GM12875 (cell line): ENCODE measurements around the gene STRN.

Source experiments
- H3K4me3 ChIP-seq: one replicate; pipeline ENCODE4 v1.5.1; 2011; ENCODE audit warnings: low read depth, low read length, control low read depth
- TF ChIP-seq, protein P1 (sequence below): IDR thresholded peaks from 2 replicates; pipeline ENCODE4 v1.5.1; 2011; ENCODE audit warnings: low read depth, mild to moderate bottlenecking, control low read depth, inconsistent platforms, low read length, moderate library complexity, borderline replicate concordance; ENCODE audit not compliant: insufficient read depth

Gene STRN

DNA sequence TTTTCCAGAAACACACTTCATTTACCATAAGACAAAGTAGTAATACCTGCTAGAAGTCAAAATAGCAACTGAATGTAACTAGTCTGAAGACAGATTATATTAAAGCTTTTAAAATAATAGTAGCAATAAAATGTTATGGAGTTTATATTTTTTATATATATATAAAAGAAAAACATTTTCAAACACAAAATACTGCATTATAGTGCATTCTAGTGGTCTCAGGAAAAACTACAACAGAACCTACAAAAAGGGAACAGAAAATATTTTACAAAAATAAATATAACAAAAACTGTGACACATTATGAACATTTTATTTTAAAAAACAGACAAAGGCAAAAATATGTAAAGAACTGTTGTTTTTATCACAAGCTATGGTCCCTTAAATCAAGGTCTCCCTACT is 48.0 kb downstream of the STRN start:
- H3K4me3 ChIP-seq = no peak overlapping the region
- TF ChIP-seq, protein P1, sequence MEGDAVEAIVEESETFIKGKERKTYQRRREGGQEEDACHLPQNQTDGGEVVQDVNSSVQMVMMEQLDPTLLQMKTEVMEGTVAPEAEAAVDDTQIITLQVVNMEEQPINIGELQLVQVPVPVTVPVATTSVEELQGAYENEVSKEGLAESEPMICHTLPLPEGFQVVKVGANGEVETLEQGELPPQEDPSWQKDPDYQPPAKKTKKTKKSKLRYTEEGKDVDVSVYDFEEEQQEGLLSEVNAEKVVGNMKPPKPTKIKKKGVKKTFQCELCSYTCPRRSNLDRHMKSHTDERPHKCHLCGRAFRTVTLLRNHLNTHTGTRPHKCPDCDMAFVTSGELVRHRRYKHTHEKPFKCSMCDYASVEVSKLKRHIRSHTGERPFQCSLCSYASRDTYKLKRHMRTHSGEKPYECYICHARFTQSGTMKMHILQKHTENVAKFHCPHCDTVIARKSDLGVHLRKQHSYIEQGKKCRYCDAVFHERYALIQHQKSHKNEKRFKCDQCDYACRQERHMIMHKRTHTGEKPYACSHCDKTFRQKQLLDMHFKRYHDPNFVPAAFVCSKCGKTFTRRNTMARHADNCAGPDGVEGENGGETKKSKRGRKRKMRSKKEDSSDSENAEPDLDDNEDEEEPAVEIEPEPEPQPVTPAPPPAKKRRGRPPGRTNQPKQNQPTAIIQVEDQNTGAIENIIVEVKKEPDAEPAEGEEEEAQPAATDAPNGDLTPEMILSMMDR = no peak

DNA sequence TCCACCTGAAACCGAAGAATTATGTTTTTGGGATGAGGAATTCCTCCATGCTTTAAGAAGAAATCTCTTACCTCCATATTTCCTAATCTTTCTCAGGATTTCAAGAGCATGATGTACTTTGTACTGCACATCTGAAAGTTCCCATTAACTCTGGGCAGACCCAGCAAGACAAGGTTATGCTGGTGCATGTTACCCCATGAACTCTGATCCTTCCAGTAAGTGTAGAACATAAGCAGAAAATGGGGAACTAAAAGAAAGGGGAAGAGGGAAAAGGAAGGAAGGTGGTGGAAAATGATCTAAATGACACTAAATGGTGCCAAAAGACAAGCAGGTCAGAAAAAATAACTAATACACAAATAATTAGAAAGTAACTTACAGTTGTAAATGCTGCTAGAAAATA is 50.7 kb downstream of the STRN start:
- no peak overlapping the region for H3K4me3 ChIP-seq
- TF ChIP-seq, protein P1 = no peak

DNA sequence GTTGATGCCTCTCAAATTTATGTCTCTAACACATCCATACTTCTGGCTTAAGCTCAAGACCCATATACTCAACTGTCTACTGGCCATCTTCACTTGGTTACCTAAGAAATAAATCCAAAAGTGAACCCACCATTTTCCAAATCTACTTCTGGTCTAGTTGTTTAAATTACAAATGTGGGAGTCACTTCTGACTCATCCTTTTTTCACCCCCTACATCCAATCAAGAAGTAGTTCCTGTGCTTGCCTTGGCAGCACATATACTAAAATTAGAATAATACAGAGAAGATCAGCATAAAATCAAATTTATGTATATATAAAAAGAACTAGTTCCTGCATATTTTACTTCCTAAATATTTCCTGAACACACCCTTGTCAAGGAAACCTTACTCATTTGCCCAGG is 53.6 kb downstream of the STRN start:
- TF ChIP-seq, protein P1 = no peak
- H3K4me3 ChIP-seq = no peak overlapping the region

DNA sequence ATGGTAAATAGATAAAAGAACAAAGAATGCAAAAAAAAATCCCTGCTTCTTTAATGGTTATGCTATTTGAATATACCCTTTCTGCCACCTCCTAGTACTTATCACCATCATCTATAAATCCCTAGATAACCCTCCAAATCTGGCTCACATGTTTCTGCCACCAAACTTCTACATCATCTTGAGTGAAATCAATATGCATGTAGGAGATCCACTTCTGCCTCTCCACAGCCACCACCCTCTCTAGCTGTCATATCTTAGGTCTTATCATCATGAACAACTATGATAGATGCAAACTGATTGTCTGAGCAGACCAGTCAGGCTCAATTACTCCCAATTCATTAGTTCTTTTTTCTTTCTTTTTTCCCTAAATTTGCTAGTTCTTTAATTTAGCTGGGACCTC is 55.3 kb downstream of the STRN start:
- H3K4me3 ChIP-seq = no peak overlapping the region
- TF ChIP-seq, protein P1 = no peak

DNA sequence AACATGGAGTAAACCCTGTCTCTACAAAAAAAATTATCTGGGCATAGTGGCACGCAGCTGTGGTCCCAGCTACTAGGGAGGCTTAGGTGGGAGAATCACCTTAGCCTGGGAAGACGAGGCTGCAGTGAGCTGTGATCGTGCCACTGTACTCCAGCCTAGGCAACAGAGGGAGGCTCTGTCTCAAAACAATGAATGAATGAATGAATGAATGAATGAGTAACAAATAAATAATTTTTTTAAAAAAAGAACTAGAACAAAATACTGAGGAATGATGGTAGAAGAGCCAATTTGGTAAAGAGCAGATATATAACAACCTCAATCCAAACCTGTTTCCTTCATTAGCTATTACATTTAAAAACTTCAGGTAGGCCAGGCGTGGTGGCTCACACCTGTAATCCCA is 60.1 kb downstream of the STRN start:
- no peak overlapping the region for H3K4me3 ChIP-seq
- TF ChIP-seq, protein P1 = no peak

DNA sequence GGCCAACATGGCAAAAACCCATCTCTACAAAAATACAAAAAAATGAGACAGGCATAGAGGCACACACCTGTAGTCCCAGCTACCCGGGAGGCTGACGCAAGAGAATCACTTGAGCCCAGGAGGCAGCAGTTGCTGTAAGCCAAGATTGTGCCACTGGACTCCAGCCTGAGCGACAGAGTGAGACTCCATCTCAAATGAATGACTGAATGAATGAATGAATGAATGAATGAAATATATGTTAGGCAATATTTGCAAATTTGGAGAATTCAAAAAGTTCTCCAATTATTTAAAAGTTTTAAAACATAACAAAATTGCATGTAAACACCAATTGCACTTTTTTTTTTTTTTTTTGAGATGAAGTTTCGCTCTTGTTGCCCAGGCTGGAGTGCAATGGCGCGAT is 61.7 kb downstream of the STRN start:
- no peak overlapping the region for H3K4me3 ChIP-seq

DNA sequence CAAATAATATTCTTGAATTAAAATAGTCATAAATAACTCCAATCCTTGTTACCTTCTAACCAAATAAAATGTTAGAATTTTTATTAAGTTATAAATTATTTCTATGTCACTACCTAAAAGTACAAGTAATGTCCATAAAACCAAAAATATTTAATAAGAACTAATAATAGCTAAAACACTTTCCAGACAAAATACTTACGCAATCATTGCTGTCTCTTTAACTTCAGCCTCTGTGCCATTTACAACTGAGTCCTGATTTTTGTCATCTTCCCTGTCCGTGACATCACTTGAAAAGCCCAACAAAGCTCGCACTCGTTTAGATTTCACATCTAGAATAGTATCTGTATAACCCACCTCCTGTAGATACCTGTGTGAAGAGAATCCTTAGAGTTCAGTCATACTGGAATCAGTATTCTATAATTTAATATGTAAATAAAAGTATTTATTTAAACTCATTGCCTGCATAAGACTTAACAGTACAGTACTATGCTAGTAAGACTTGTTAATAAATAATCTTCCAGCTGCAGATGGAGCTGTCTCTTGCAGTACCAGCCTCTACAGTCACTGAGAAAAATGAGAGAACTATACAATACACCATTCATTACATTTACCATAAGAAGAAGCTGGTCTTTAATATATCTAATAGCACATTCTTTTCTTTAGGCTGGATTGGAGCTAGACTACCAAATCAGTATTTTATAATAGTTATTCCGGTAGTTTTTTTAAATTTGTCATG is 63.8 kb downstream of the STRN start:
- no peak overlapping the region for H3K4me3 ChIP-seq
- TF ChIP-seq, protein P1 = no peak

More for the DNA sequence above, 61.7 kb downstream of the STRN start:
- TF ChIP-seq, protein P1 = no peak
